ENCODE measurements around the gene TAOK2. TPM values are rescaled to one million over a fixed set of nuclear protein-coding genes. Genes with fewer than 3 reads are reported as not detected.
"Not testable (repeated sequence)": the region's sequence is repeated elsewhere in the genome, so short reads cannot be mapped to it uniquely, and the experiment has no call there.

TAOK2 gene
- 56.5 and 56.8 TPM in 2 replicates for total RNA-seq (2014; rRNA removed; shearing (Covaris generic))

GRCh38 chr16:29973384-29974246 is at the start of gene TAOK2:
TSS of gene TAOK2 (plus strand) at chr16:29973868. CDS start at chr16:29977773, 3,905 bp downstream.
- peak; percentile 97 for DNase-seq (ENCODE audit: low spot score)

- peak; percentile 25 for DNase-seq (ENCODE audit: low spot score)
Observed at GRCh38 chr16:29925105-29925756, 48.4 kb upstream of the TAOK2 start.

- peak; percentile 86 for DNase-seq (ENCODE audit: low spot score)
Observed at GRCh38 chr16:29925781-29926710, 47.6 kb upstream of the TAOK2 start, which contains the start of gene KCTD13. TSS of gene KCTD13 (minus strand) at chr16:29926226. CDS start at chr16:29926033, 193 bp downstream.

GRCh38 chr16:29926711-29927052 is 47.0 kb upstream of the TAOK2 start:
- DNase-seq (ENCODE audit: low spot score): peak; percentile 39

DNA sequence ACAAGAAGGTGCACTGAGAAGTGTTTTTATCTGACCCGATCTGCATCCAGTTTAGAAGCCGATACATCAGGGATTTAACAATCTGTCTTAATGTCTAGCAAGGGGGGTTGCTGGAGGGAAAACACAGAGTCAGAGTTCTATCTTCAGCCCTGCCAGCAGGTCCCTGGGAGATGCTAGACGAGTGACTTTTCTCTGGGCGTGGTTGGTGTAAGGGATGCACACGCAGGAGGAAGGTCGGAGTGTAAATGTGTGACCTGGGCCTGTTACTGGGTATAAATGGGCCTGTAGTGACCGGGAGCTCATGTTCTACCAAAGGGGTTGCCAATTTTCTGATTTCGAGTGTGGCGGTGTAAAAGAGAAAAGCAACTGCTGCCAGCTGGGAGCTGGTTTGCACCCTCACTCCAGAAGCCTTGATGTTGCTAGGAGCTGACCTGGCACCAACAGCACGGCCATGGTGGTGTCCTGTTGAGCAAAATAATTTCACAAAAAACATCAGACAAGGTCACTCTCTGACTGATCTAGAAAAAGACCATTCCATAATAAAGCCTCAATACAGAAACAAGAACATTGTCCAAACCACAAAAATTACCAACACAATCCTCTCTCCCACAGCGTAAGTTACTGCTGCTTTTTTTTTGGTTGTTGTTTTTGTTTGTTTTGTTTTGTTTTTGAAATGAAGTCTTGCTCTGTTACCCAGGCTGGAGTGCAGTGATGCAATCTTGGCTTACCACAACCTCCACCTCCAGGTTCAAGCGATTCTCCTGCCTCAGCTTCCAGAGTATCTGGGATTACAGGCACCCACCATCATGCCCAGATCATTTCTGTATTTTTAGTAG is 46.4 kb upstream of the TAOK2 start:
- DNase-seq (ENCODE audit: low spot score): no peak

- not testable (repeated sequence) for DNase-seq (ENCODE audit: low spot score)
Observed at GRCh38 chr16:29931750-29932149, 41.9 kb upstream of the TAOK2 start.

GRCh38 chr16:29940656-29941055 is 33.0 kb upstream of the TAOK2 start:
- no peak for DNase-seq (ENCODE audit: low spot score)

- DNase-seq (ENCODE audit: low spot score): peak; percentile 95
Observed at GRCh38 chr16:29943846-29944799, 29.5 kb upstream of the TAOK2 start.

- no peak for DNase-seq (ENCODE audit: low spot score)
Observed at GRCh38 chr16:29947897-29948296, 25.8 kb upstream of the TAOK2 start.

- DNase-seq (ENCODE audit: low spot score): no peak
Observed at GRCh38 chr16:29950806-29951461, 22.7 kb upstream of the TAOK2 start.

DNA sequence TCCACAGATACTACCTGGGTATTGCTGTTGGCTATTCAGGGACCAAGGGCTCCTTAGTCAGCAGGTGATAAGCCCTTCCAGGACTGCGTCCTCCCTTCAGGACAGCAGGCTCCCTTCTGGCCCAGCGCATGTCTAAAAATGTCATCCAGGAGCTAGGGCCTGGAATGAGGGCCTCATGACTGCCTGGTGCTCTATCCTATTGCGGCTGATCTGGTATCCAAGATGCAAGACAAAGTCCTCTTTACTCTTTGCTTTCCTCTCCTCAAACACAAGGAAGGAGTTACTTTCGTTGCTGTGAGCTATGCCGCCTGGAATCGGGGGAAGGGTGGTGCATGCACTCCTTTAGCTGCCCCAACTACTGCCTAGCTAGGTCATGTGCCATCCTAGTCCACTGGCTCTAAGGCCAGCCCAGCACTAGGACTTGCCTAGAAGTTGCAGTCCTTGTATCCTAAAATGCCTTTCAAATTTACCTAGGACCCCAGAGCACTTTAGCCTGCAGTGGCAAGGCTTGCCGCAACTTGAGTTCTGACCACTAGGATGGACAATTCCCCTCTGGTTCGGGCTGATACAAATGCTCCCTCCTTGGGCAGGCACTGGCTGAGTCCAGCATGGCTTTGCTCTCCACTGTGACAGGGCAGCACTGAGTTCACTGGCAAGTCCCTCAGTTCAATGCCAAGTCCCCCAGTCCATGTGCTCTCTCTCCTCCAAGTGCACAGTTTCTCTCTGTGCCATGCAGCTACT is 21.9 kb upstream of the TAOK2 start:
- DNase-seq (ENCODE audit: low spot score): no peak

- DNase-seq (ENCODE audit: low spot score): no peak
Observed at GRCh38 chr16:29958756-29959155, 14.9 kb upstream of the TAOK2 start.

- no peak for DNase-seq (ENCODE audit: low spot score)
Observed at GRCh38 chr16:29959293-29959692, 14.4 kb upstream of the TAOK2 start.

DNA sequence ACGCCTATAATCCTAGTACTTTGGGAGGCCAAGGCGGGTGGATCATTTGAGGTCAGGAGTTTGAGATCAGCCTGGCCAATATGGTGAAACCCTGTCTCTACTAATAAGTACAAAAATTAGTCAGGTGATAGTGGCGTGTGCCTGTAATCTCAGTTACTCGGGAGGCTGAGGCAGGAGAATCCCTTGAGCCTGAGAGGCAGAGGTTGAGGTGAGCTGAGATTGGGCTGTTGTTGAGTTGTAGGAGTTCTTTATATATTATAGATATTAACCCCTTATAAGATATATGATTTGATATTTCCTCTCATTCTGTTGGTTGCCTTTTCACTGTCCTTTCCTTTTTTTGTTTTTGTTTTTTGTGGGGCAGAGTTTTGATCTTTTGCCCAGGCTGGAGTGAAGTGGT is 13.8 kb upstream of the TAOK2 start:
- DNase-seq (ENCODE audit: low spot score): not testable (repeated sequence)

- no peak for DNase-seq (ENCODE audit: low spot score)
Observed at GRCh38 chr16:29961127-29961478, 12.6 kb upstream of the TAOK2 start.

GRCh38 chr16:29961479-29962343 is 12.0 kb upstream of the TAOK2 start, which contains the start of gene TMEM219:
TSS of gene TMEM219 (plus strand) at chr16:29962079. CDS start at chr16:29963144, 1,065 bp downstream.
- DNase-seq (ENCODE audit: low spot score): peak; percentile 91

DNA sequence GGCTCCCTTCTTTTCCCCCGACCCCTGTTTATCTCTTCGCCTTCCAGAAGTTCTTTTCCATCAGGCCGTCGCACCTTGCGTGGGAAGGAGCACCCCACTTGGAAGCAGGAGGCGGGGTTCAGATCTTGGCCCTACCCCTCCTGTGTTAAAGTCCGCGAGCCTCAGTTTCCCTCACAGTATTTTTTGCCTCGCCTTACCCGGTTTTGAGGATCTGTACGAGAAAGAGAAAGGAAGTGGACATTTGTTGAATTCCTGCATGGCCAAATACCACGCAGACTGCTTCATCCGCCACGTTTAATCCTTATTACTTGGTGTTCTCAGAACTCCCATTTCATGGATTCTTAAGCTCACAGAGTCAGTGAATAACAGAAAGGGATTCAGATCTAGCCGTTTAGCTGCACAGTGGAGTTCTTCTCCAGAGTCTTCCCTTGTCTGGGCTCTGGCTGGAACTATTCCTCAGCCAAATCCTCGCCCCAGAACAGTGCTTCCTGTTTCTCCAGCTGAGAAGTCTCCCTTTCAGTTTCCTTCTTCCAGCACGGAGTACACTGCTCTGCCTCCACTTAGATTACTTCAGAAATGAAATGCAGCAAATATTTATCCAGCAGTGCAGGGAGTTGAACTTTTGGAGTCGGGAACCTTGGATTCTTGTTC is 11.2 kb upstream of the TAOK2 start:
- peak; percentile 41 for DNase-seq (ENCODE audit: low spot score)
